HG03175 (cell line): ENCODE measurements around the gene PEX10.

ENCODE experiments used
- ATAC-seq: cut with Tn5 transposase; IDR thresholded peaks from one replicate; pipeline ENCODE4 v1.9.1; 2021; ENCODE audit warnings: mild to moderate bottlenecking, moderate library complexity; ENCODE audit not compliant: unreplicated experiment

Gene PEX10

DNA sequence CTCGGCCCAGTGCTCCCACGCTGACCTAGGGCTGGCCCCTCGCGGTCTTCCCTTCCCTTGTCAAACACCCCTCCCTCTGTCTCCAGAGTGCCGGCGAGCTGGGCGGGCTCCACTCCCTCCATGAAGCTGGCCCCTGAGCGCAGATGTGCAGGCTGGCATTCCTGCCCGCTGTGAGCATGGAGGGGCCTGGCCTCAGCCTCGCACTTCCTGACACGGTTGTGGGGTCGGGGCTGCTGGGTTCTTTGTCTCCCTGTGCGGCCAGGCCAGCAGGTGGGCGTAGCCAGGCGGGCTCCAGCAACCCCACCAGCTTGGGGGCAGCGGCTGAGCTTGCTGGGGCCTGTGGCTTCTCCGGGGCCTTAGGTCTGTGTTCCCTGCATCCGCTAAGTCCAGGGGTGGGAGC, 14.2 kb upstream of the PEX10 start:
- ATAC-seq = no peak

DNA sequence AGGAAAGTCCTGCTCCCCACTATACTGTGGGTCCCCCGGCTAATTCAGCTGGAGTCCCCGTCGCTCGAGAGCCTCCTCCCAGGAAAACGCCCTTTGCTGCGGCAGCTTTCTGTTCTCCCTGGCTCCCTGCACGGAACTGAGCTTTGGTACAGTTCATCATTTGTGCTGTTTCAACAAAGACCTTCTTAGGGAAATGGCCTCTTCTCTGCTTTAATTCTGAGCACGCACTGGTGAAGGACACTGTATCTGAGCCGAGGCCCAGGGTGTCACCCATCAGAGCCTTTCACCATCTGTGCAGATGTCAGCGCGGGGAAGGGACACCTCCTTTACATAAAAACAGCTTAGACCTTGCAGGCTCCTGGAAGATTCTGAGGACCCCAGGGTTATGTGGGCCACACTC, 13.5 kb upstream of the PEX10 start:
- no peak for ATAC-seq

DNA sequence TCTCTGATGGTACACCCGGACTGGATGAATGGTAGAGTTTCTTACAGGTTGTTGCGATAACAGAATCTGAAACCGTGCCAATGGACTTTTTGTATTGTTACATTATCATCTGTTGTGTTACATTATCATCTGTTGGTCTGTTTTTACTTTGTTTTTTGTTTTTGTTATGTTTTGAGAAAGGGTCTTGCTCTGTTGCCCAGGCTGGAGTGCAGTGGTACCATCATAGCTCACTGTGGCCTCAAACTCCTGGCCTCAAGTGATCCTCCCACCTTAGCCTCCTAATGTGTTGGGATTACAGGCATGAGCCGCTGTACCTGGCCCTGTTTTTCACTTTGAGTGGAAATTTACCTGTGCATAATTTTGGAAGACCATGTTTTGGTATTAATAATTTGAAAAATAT, 10.2 kb upstream of the PEX10 start:
- no peak for ATAC-seq

DNA sequence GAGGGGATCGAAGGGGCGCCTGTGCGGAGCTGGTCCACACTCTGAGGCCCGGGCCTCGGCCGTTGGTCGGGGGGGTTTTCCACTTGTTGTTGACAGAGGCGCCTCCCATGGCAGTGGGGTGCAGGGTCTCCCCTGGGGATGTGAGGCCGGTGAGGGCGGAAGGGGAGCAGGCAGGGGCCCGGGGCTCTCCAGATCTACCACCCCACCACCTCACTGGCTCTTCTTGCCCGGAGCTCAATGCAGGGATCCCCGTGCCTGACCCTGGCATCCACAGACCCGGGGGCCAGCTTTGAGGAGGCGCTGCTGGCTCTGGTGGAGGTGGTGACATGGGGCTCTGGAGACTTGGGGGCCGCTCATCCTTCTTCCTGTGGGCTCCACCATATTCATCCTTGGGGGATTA, 7.1 kb upstream of the PEX10 start:
- no peak for ATAC-seq

DNA sequence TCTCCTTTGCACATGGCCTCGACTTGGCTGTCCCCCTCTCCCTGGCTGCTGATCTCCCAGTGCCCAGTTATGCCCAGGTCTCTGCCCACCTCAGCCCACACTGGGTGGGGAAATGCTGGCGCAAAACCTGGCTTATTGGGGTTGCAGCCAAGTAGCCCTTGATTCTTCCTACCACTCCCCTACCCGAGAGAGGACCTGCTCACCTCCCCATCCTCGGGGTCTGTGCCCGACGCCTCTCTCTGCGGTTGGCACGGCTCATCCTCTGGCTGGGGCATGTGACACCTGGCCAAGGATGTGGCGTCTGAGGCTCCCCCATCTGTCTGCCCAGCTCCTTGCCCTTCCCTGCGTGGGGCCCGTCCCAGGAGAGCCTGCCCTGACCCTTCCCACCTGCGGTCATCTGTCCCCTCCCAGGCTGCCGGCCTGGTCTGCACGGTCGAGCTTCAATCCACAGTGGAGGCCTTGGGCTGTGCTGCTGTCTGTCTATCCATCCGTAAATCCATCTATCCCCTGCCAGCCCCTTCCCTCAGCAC, 6.5 kb upstream of the PEX10 start:
- no peak for ATAC-seq

DNA sequence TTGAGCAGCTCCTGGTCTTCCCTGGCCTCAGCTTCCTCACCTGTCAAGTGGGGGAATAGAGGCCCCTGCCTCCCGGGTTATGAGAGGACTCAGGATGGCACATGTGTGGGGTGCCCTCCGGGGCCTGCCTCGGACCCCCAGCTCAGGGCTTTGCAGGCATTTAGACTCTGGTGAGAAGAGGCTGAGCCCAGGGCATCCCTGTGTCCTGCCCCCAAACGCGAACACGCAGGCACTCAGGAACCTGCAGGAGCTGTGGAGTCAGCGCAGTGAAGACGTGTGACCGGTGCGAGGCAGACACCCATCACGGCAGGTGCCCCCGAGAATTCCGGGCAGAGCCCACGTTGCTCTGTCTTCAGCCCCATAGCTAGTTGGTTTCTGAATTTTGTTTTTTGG, 5.5 kb upstream of the PEX10 start:
- ATAC-seq = no peak

DNA sequence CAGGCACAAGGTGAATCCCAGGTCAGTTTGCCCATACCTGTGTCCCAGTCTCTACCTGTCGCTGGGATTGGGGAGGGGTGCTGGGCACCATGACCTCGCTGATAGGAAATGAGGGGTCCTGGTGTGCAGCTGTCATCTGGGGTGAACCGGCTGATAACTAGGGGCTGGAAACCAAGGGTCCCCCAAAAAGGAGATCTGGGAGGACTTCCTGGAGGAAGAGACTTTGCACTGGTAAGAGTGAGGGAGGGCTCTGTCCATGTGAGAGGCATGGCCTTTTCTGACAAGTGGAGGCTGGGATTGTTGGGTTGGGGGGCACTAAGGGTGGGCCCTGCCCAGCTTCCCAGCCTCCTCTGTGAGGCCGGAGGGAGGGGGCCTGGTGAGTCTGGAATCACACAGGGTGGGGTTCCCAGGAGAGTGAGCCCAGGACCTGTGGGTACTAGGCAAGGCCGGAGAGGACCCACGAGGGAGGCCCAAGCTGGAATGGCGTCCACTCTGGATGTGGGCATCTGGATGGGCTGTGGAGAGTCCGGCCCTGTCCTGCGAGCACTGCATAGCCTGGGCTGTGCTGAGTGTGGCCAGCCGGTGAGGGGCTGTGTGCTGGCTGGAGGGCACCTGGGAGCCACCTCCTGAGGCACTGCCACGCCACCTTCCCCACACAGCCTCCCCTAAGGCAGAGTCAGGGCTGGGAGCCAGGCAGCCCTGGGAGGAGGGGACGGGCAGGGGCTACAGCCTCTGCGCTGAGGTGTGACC, 4.9 kb upstream of the PEX10 start:
- ATAC-seq = no peak

DNA sequence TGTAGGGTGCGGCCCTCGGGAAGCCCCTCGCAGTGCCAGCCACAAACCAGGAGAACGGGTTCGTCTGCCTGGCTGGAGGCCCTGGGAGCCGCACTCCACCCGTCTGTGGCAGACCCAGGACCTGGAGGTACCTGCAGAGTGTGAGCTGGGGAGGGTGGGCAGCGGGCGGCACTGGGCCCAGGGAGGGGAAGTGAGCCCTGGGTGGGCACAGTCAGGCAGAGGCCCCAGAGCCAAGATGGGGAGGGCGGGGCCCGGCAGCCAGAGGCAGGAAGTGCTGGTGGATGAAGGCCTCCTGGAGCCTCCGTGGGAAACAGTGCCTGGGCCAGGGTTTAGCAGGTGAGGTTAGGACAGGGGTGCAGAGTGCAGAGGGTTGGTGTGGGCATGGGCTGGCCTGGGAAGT, 4.0 kb upstream of the PEX10 start:
- no peak for ATAC-seq

DNA sequence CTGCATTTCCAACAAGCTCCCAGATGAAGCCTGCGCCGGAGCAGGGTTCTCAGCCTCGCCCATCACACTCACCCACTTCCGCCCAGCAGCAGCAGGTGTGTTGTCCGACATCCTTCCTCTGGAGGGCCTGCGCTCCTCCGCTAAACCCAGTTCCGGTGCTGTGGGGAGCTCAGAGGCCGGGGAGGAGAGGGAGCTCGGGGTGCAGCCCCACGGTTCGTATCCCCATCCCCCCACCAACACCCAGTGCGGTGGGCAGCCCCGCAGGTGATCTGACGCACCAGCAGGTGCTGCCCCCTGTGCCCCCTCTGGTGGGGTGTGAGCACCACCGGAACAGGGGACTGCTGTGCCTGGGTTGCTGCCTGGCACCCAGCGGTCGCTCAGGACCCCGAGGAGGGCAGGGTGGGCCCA, 3.4 kb upstream of the PEX10 start:
- ATAC-seq = no peak

DNA sequence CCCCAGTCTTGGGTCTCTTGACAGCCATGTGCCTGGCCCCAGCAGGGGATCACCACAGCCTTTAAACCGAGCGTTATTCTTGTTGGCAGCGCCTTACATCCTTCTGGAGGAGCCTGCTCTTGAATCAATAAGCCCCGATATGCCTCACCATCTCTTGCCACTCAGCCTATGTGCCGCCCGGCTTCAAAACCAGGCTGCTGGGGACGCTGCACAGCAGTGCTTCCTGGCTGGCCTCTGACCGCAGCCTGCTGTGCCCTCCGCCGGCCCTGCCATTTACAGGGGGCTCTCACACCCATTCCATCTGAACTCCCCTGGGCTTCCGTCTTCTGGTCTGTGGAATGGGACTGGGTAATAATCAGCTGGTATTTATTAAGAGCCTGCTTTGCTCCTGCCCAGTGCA, 3.0 kb upstream of the PEX10 start:
- no peak for ATAC-seq

DNA sequence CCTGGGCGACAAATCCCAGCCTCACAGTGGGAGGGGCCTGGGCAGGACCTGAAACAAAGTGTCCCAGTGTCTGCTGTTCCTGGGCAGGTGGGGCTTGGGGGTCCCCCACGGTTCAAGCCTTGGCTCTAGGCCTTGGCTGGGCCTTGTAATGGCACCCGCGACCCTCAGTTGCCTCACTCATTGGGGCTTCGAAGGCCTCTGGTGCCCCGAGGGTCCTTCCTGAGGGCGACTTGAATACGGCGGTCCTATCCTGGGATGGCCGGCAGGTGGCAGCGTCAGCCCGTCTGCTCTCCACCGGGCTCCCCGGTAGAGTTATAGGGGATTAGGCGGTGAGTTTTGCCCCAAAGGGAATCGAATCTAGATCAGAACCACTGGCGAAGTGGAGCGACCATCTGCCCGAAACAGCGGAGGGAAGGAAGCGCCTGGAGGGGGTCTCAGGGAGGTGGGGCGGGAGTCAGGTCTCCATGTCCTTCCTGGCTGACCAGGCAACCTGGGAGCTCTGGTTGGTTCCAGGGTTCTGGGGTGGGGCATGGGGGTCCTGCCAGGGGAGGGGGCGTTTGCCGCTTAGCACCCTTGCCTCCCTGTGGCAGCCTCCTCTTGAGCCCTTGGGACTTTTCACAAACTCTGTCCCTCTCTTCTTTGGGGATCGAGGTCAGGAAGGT, 2.1 kb upstream of the PEX10 start:
- ATAC-seq = peak; percentile 20

DNA sequence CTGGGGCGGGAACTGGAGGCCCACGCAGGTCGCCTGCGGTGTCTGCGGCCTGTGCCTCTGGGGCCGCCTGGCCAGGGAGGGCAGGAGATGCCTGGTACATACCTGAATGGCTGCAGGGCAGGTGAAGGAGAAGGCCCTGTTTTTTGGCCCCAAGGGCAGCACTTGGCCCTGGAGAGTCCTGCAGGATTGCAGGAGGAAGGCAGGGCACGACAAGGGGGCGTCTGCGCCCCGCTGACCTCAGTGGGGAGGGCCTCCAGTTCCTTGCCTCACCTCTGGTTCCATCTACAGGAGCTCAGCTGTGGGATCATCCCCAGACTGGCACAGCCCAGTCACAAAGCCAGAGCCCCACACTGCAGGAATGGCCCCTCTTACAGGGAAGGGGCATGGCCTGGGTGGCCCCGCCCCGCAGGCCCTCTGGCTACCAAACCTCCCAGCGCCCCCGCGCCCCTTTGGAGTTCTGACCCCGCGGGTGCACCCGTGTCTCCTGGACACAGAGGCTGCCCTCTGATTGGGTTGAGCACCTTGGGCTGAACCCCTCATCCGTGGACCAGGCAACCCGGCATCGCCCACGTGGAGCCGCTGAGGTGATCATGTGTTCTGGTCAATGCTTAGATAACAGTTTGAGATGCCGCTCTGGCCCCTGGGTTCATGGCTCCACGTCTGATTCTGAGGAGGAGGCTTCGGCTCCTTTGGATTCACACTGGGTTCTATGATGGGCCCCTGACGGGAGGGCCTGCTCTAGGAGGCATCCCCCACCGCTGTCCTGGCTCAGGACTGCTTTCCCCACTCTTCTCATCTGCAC, 1.3 kb upstream of the PEX10 start:
- ATAC-seq = no peak

DNA sequence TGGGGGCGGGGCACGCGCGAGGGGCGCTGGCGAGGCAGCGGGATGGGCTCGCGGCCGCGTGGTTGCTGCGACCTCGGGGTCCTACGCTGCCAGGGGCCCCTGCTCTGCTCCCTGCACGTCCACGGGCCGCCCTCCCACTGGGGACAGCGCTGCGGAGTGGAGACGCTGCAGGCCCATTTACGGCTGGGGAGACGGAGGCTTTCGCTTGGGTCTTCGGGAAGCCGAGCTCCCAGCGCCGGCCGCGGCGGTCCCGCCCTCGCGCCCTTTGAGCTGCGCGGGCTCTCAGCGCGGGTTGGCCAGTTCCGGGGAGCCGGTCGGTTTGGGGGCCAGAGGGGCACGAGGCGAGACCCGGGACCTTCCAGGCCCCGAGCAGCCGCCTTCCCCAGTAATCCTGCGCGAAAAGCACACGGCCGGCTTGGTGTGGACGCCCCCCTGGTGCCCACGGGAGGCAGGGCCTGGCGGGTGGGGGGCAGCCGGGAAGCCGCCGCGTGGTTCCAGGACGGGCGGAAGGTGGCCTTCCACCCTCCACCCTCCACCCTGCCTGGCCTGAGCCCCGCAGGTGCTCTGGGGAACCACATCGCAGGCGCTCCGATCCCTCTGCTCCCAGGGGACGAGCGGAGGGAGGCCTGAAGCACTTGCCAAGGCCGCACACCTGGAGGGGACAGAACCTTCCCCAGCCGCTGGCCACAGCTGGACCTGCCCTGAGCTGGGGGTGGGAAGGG, 570 bp upstream of the PEX10 start:
- peak; percentile 16 for ATAC-seq

DNA sequence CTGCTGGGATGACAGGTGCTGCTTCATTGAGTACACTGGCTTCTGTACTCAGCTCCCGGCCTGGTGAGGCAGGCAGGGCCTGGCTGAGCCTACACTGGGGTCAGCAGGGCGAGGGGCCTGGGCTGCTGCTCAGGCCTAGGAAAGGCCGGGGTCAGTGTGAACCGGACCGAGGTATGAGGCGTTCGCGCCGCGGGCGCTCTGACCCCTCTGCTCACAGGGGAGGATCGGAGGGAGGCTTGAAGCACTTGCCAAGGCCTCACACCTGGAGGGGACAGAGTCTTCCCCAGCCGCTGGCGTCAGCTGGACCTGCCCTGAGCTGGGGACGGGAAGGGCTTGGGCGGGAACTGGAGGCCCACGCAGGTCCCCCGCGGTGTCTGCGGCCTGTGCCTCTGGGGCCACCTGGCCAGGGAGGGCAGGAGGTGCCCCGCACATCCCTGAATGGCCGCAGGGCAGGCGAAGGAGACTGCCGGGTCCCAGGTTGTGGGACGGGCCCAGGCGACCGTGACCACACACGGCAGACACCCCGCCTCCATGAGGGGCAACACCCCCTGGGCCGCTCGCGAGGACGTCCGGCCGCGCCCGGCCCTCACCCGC, 466 bp downstream of the PEX10 start:
- ATAC-seq = peak; percentile 30

DNA sequence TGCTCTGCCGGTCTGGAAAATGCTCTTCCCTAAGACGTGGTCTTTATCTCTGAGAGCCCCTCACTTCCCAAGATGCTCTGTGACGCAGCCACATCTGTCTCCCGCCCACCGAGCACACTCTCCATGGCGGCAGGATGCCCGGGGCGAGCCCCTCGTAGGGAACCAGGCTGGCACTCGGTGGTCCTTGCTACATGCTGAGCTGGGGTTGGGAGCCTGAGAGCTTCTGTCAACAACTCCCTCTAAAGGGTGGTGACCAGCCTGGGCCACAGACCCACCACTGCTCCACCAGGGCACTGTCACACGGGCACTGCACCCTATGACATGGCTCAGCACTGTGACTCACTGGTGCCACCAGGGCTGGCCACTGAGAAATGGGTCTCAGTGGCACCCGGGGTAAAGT, 2.6 kb downstream of the PEX10 start:
- no peak for ATAC-seq

DNA sequence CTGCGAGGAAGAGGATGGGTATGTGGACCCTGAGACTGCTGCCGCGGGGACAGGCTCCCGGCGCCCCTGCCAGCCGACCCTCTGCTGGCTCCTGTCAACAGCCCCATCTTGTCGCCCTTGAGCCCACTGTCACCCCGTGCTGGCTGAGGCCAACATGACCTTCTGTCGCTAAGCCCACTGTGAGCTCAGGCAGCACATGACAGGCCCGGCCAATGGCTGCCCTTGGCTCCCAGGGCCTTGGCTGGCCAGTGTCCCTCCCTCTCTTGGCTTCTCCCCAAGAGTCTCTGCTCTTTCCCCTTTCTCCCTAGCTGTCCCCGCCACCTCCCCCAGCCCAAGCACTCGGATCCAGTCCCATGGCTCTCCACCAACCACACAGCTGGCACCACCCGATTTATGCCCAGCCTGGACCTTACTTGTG, 3.5 kb downstream of the PEX10 start:
- ATAC-seq = no peak

DNA sequence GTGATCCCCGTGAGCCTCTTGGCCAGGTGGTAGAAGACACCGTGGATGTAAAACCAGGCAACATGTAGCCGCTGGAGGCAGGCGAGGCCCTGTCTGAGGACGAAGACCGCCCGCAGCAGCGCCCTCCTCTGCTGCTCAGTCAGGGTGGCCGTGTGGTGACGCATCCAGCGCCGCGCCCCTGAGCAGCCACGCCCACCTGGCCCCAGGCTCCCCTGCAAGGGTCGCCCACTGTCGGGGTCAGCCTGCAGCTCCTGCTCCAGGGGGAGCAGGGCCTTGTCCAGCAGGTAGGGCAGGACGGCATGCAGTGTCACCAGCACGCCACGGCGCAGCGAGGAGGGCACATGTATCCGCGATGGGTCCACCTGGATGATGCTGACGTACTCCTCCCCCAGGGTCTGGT, 3.9 kb downstream of the PEX10 start:
- ATAC-seq = no peak

DNA sequence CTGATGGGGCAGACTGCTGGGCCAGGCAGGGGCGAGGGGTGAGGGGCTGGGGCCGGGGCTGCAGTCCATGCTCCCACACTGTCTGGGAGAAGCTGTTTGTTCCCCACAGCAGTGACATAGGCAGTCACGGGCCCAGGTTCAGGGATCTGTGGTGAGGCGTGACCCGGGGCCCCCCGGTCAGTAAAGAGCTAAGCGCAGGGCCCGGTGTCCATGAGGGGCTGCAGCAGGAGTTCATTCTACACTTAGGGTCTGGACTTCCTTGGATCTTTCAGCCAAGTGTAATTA, 4.4 kb downstream of the PEX10 start:
- no peak for ATAC-seq

DNA sequence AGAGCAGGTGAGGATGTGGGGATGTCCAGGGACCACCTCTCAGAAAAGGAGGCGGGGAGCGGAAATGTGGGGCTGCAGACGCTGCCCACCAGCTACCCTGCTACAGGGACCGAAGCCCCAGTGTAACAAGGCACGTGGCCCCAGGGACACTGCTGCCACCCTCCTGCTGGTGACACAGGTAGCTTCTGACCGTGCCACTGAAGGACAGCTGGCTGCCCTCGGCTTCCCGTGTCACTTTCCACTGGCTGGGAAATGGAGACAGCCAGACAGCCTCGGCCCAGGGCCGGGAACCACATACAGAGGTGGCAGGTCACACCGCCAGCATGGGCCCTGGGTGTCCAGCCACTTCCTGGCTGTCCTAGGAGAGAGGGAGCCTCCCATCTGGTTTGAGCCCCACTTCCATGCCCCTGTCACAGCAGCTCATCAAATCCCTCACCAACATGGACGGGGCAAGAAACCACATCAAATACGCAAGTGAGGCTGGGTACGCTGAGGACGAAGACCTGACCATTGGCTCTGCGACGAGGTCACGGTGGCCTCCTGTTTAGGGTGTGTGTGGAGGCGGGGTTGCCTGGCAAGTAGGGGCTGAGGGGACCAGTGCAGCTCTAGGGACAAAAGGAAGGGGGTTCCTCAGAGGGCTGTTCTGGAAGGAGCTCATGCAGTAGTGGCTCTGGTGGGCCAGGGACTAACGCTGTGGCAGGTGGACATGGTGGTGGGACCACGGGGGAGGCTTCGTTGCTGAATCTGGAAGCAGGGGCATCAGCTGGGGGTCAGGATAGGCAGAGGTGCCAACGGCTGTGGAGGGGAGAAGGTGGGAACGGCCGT, 5.0 kb downstream of the PEX10 start:
- no peak for ATAC-seq

DNA sequence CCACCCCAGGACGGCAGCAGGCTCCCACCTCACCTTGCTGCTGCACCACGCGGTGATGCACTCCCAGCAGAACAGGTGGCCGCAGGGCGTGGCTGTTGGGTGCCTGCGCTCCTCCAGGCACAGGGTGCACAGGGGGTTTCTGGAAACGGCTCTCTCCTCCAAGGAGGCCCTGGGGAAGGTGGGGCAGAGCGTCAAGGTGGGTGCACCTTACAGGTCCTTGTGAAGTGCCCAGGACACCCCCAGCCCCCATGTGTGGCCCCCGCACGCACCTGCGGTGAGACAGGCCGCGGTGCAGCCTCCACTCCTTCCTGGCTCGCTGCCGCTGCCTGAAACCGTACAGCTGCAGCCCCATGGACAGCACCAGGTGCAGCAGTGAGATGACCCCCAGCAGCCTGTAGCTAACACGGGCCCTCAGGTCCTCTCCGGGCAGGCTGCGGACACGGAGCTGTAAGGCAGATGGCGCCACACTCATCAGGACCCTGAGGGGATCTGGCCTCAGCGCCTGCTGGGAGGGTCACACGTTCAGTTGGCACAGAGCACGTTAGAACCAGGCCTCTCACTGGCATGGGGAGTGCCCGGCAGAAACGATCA, 5.8 kb downstream of the PEX10 start:
- ATAC-seq = no peak
